Measurements from ENCODE around the gene BRCA1. TPM values are rescaled to one million over a fixed set of nuclear protein-coding genes. Genes with fewer than 3 reads are reported as not detected.

The BRCA1 gene
- total RNA-seq, 1 donor from 2014 or later, result 17.2 TPM

DNA sequence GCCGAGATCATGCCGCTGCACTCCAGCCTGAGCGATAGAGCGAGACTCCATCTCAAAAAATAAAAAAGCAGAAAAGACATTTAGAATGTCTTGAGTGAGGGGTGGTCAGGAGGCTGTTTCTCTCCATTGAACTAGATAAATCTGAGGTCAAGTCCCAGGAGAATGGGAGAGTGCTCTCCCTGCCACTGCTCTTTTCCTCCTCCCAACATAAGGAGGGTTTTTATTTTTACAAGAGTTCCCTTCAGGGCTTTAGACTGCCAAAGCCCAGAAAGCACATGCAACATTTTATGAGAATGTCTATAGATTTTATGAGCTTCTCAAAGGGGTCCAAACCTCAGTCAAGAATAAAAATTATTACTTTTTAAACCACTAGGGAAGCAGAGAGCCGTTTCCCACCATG, 98.6 kb downstream of the BRCA1 start:
- Histone ChIP-seq H3K36me3 (ENCODE audit: control insufficient read depth in 3 of 3, insufficient read depth in 3 of 3, low read length in 3 of 3) (no peaks in the 10 kb centered on the region), H3K4me1 (ENCODE audit: control insufficient read depth in 3 of 3, insufficient read depth in 3 of 3, low read length in 3 of 3) (peaks cover 5 to 24% (median 17%) of the 10 kb centered on the region in 3 donors), H3K27ac (ENCODE audit: low read depth, low read length) (no peak overlapping the region)

DNA sequence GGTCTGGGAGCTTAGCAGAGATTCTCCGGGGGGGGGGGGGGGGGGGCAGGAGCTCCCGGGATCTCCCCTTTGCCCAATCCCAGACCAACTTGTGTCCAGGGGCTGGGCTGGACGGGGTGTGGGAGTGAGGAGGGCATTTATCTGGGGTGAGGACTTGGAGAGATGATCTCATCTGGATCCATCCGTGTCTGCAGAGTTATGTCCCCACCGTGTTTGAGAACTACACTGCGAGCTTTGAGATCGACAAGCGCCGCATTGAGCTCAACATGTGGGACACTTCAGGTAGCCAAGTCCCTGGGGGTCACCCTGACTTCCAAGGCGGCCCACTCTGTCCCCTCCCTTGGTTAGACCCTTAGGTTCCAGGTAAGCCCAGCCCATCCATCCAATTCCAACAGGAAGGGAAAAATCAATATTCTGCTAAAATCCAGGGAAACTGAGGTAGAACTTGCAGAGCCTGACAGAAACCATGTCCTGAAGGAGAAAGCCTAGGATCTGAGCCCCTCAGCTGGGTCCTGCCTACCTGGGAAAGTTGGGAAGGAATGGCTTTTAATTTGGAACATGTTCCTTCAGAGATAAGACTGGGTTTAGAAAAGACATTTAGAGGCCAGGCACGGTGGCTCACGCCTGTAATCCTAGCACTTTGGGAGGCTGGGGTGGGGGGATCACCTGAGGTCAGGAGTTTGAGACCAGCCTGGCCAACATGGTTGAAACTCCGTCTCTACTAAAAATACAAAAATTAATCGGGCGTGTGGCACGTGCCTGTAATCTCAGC, 99.2 kb downstream of the BRCA1 start:
- Histone ChIP-seq H3K27me3 (ENCODE audit: control insufficient read depth in 3 of 3, insufficient read depth in 3 of 3, low read length in 3 of 3) (no peaks in the 10 kb centered on the region), H3K9ac (ENCODE audit: low read depth in 1 of 3, low read length in 3 of 3) (no peak overlapping the region), H3K4me3 (ENCODE audit: low read length in 3 of 3) (no peak overlapping the region), H3K27ac (ENCODE audit: low read depth, low read length) (no peak overlapping the region), H3K4me1 (ENCODE audit: control insufficient read depth in 3 of 3, insufficient read depth in 3 of 3, low read length in 3 of 3) (peaks cover 7 to 28% (median 17%) of the 10 kb centered on the region in 3 donors), H3K36me3 (ENCODE audit: control insufficient read depth in 3 of 3, insufficient read depth in 3 of 3, low read length in 3 of 3) (no peaks in the 10 kb centered on the region), H3K9me3 (ENCODE audit: control insufficient read depth in 3 of 3, low read length in 3 of 3) (no peaks in the 10 kb centered on the region)

More for the DNA sequence above, 98.6 kb downstream of the BRCA1 start:
- Histone ChIP-seq H3K27me3 (ENCODE audit: control insufficient read depth in 3 of 3, insufficient read depth in 3 of 3, low read length in 3 of 3) (no peaks in the 10 kb centered on the region), H3K9me3 (ENCODE audit: control insufficient read depth in 3 of 3, low read length in 3 of 3) (no peaks in the 10 kb centered on the region), H3K4me3 (ENCODE audit: low read length in 3 of 3) (no peak overlapping the region), H3K9ac (ENCODE audit: low read depth in 1 of 3, low read length in 3 of 3) (no peak overlapping the region)

DNA sequence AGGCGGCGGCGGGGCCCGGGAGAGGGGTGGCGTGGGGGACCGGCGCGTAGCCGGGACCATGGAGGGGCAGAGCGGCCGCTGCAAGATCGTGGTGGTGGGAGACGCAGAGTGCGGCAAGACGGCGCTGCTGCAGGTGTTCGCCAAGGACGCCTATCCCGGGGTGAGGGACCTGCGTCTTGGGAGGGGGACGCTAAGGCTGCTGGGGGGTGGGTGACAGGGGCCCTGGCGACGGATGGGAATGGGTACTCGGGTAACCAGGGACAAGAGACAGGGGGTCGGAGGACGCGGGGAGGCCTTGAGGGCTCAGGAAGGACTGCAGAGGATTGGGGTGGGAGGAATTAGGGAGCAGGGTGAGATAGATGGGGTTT, 99.9 kb downstream of the BRCA1 start:
- Histone ChIP-seq H3K9ac (ENCODE audit: low read depth in 1 of 3, low read length in 3 of 3) (no peak overlapping the region), H3K9me3 (ENCODE audit: control insufficient read depth in 3 of 3, low read length in 3 of 3) (no peaks in the 10 kb centered on the region), H3K27ac (ENCODE audit: low read depth, low read length) (no peak overlapping the region)

DNA sequence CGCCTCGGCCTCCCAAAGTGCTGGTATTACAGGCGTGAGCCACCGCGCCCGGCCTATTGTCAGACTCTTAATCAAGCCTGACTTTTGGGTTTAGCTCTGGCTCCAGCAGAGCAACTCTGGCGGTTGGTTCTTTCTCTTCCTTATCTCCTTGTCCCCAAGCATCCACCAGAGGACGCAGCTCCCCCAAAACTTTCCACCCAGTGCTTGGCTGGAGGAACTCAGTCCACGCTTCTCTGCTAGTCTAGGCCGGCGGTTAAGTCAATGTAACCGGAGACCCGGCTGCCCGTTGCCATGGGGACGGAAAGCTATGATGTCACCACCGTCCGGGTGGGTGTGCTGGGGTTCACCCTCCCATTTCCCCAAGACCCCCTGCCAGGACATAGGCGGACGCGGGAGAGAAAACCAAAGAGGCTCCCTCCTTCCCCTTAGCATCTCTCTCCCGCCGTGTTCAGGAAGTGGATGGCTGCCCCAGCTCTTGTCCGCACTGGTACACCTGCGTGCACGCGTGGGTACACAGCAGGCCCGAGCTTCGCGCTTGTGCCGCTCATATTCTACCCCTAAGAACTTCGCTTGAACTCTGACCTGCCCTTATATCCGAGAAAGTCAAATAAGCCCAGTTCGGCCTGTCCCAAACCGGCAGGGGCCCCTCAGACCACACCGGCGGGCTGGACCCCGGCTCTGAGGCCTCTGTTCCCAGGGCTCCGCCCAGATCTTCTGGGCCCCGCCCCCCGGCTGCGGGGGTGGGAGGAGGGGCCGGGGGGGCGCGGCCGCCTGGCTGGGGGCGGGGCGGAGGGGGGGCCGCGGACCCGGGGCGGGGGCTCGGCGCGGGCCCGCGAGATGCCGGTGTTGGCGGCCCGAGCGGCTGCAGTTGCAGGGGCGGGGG, 100.5 kb downstream of the BRCA1 start, which contains the start of gene RND2:
Gene RND2 (plus strand): TSS at position 825 of the 883 bp plus-strand sequence. CDS start 117 bp downstream, outside the sequence.
- no peak within 1 kb of the TSS for H3K27ac ChIP-seq (ENCODE audit: low read depth, low read length)
- H3K4me3 ChIP-seq (ENCODE audit: low read length in 3 of 3), result peak within 1 kb of the TSS; percentile 76 to 78 (median 77)
- no peaks in the 10 kb centered on the region for H3K36me3 ChIP-seq (ENCODE audit: control insufficient read depth in 3 of 3, insufficient read depth in 3 of 3, low read length in 3 of 3)
- no peaks in the 10 kb centered on the region for H3K27me3 ChIP-seq (ENCODE audit: control insufficient read depth in 3 of 3, insufficient read depth in 3 of 3, low read length in 3 of 3)
- peak within 1 kb of the TSS; percentile 61 to 79 (median 71) for H3K9ac ChIP-seq (ENCODE audit: low read depth in 1 of 3, low read length in 3 of 3)
- no peaks in the 10 kb centered on the region for H3K9me3 ChIP-seq (ENCODE audit: control insufficient read depth in 3 of 3, low read length in 3 of 3)
- peaks cover 17 to 35% (median 25%) of the 10 kb centered on the region in 3 donors for H3K4me1 ChIP-seq (ENCODE audit: control insufficient read depth in 3 of 3, insufficient read depth in 3 of 3, low read length in 3 of 3)

More for the DNA sequence above, 99.9 kb downstream of the BRCA1 start:
- Histone ChIP-seq H3K27me3 (ENCODE audit: control insufficient read depth in 3 of 3, insufficient read depth in 3 of 3, low read length in 3 of 3) (no peaks in the 10 kb centered on the region), H3K36me3 (ENCODE audit: control insufficient read depth in 3 of 3, insufficient read depth in 3 of 3, low read length in 3 of 3) (no peaks in the 10 kb centered on the region), H3K4me1 (ENCODE audit: control insufficient read depth in 3 of 3, insufficient read depth in 3 of 3, low read length in 3 of 3) (peaks cover 12 to 32% (median 19%) of the 10 kb centered on the region in 3 donors), H3K4me3 (ENCODE audit: low read length in 3 of 3) (no peak overlapping the region)

DNA sequence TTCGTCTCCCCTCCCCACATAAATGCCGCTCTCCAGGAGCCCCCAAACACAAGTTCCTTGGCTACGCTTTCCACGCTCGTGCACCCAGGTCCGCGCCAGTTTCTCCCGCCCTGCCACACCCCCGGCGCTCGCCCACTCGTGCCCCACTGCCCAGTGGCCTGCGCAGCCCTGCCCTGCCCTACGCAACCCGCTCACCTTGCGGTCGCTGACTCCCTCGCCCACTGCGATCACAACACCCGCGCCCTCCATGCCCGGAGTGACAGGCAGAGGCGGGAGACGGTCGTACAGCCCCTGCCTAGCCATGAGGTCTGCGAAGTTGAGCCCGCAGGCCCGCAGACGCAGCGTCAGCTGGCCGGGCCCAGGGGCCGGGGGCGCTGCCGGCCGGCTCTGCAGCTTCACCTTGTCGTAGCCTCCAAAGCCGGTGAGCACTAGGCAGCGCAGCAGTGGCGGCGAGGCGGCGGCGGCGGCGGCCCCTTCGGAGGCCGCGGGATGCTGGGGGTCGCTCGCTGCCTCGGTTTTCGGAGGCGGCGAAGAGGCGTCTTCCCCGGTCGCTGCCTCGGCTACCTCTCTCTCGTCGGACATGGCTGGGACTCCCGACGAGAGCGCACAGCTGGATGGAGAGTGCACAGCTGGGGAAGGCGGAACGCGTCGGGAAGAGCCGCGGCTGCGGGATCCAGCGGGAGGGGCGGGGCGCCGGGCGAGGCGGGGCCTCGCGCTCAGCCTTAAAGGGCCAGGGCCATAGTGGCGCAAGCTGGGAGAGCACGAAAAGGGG, 103.2 kb downstream of the BRCA1 start, which contains the start of gene VAT1:
Gene VAT1 (minus strand): TSS at position 645 of the 772 bp plus-strand sequence. CDS start 63 bp downstream, at position 582.
- Histone ChIP-seq H3K27ac (ENCODE audit: low read depth, low read length) (peak within 1 kb of the TSS; percentile 79), H3K9me3 (ENCODE audit: control insufficient read depth in 3 of 3, low read length in 3 of 3) (no peaks in the 10 kb centered on the region), H3K27me3 (ENCODE audit: control insufficient read depth in 3 of 3, insufficient read depth in 3 of 3, low read length in 3 of 3) (no peaks in the 10 kb centered on the region), H3K4me1 (ENCODE audit: control insufficient read depth in 3 of 3, insufficient read depth in 3 of 3, low read length in 3 of 3) (peaks cover 21 to 38% (median 26%) of the 10 kb centered on the region in 3 donors), H3K36me3 (ENCODE audit: control insufficient read depth in 3 of 3, insufficient read depth in 3 of 3, low read length in 3 of 3) (peaks cover 8 to 11% (median 10%) of the 10 kb centered on the region in 3 donors), H3K4me3 (ENCODE audit: low read length in 3 of 3) (peak within 1 kb of the TSS; percentile 78 to 94 (median 94)), H3K9ac (ENCODE audit: low read depth in 1 of 3, low read length in 3 of 3) (peak within 1 kb of the TSS; percentile 78 to 88 (median 82))

DNA sequence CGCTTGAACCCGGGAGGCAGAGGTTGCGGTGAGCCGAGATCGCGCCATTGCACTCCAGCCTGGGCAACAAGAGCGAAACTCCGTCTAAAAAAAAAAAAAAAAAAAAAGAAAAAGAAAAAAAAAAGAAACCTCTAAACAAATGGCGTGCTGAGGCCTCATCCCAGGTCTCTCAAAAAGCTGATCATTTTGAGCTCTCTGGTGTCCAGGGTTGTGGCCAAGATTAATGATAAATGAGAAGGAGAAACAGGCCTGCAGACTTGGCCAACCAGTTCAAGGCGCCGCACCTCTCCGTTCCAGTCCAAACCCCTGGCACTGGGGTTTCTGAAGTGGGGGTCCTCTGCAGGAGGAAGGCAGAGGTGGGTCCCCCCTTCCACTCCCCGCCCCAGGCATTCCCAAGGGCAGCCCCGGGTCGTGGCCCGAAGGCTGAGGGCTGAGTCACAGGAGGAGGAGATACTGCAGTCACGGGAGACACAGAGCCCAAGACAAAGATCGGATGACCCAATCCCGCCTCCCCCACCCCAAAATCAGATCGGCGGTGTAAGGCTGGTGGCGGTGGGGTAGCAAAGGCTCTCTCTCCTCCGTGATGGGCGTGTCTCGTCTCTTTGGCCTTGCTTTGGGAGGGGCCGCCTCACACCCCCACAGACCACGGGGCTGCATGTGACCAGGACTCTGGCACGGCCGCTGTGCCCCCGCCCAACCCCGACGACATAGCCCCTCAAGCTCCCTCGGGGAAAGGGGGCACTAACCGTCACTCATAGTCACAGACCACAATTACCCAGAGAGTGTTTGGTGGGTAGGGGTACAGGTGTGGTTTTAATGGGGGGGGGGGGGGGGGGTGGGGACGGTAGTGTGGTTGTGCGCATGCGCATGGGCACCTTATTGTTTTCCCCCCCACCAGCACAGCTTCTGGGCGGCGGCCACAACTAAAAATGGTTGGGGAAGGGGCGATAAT, 104.1 kb downstream of the BRCA1 start:
- Histone ChIP-seq H3K9me3 (ENCODE audit: control insufficient read depth in 3 of 3, low read length in 3 of 3) (no peaks in the 10 kb centered on the region), H3K4me3 (ENCODE audit: low read length in 3 of 3) (peak overlapping the region; percentile 78 to 94 (median 94)), H3K36me3 (ENCODE audit: control insufficient read depth in 3 of 3, insufficient read depth in 3 of 3, low read length in 3 of 3) (peaks cover 12 to 16% (median 14%) of the 10 kb centered on the region in 3 donors), H3K27me3 (ENCODE audit: control insufficient read depth in 3 of 3, insufficient read depth in 3 of 3, low read length in 3 of 3) (no peaks in the 10 kb centered on the region), H3K9ac (ENCODE audit: low read depth in 1 of 3, low read length in 3 of 3) (peak overlapping the region; percentile 78 to 88 (median 82)), H3K27ac (ENCODE audit: low read depth, low read length) (peak overlapping the region; percentile 79), H3K4me1 (ENCODE audit: control insufficient read depth in 3 of 3, insufficient read depth in 3 of 3, low read length in 3 of 3) (peaks cover 26 to 43% (median 31%) of the 10 kb centered on the region in 3 donors)

DNA sequence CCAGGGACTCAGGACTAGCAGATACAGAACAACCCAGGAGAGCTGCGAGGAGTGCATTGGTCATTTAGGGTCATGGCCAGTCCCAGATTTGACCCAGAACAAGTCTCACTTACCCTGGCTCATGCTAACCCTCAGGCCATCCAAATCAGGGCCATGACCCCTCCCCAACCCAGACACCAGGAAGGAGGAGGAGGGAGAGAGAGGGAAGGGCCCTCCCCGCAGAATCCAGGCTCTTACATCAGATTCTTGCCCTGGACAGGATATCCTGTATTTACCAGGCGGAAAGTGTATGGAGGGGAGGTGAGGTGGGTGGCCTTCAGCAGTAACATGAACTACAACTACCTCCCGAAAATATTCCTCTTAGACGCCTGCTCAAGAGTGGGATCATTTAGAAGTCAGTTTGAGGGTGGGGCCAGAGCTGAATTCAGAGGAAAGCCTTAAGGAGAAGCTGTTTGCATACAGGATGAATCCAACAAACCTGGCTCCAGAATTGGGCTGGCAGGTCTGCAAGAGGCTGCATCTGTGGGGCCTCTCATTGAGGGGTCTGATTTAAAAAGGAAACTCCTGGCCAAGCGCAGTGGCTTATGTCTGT, 105.0 kb downstream of the BRCA1 start:
- no peaks in the 10 kb centered on the region for H3K27me3 ChIP-seq (ENCODE audit: control insufficient read depth in 3 of 3, insufficient read depth in 3 of 3, low read length in 3 of 3)
- H3K9ac ChIP-seq (ENCODE audit: low read depth in 1 of 3, low read length in 3 of 3), result peak overlapping the region in 2 of 3 donors; percentile 16 to 43
- no peaks in the 10 kb centered on the region for H3K9me3 ChIP-seq (ENCODE audit: control insufficient read depth in 3 of 3, low read length in 3 of 3)
- peaks cover 34 to 52% (median 38%) of the 10 kb centered on the region in 3 donors for H3K4me1 ChIP-seq (ENCODE audit: control insufficient read depth in 3 of 3, insufficient read depth in 3 of 3, low read length in 3 of 3)
- peak overlapping the region; percentile 30 for H3K27ac ChIP-seq (ENCODE audit: low read depth, low read length)
- peaks cover 15 to 19% (median 16%) of the 10 kb centered on the region in 3 donors for H3K36me3 ChIP-seq (ENCODE audit: control insufficient read depth in 3 of 3, insufficient read depth in 3 of 3, low read length in 3 of 3)
- H3K4me3 ChIP-seq (ENCODE audit: low read length in 3 of 3), result peak overlapping the region in 2 of 3 donors; percentile 29 to 51

DNA sequence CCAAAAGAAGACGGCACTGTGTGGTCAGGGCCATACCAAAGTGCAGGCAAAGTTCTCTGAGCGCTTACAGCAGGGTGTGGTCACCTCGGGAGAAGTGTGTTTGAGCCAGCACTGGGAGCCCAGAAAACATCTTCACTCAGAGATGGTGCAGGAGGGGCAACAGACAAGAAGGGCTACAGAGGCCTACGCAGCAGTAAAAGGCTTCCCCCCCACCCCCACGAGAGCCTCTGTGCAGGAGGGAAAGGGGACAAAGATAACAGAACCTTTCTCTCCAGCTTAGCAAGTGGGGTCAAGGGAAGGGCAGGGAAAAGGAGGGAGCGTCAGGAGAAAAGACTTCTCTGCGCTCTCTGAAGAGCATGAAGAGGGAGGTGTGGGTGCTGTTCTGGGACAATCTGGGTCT, 105.7 kb downstream of the BRCA1 start:
- H3K9me3 ChIP-seq (ENCODE audit: control insufficient read depth in 3 of 3, low read length in 3 of 3), result no peaks in the 10 kb centered on the region
- H3K36me3 ChIP-seq (ENCODE audit: control insufficient read depth in 3 of 3, insufficient read depth in 3 of 3, low read length in 3 of 3), result peaks cover 16 to 23% (median 21%) of the 10 kb centered on the region in 3 donors
- H3K4me3 ChIP-seq (ENCODE audit: low read length in 3 of 3), result peak overlapping the region in 1 of 3 donors; percentile 51
- H3K4me1 ChIP-seq (ENCODE audit: control insufficient read depth in 3 of 3, insufficient read depth in 3 of 3, low read length in 3 of 3), result peaks cover 34 to 55% (median 38%) of the 10 kb centered on the region in 3 donors
- peak overlapping the region; percentile 30 for H3K27ac ChIP-seq (ENCODE audit: low read depth, low read length)
- H3K27me3 ChIP-seq (ENCODE audit: control insufficient read depth in 3 of 3, insufficient read depth in 3 of 3, low read length in 3 of 3), result no peaks in the 10 kb centered on the region
- peak overlapping the region in 1 of 3 donors; percentile 63 for H3K9ac ChIP-seq (ENCODE audit: low read depth in 1 of 3, low read length in 3 of 3)

Measured in skeletal muscle tissue (tissue), 4 donors.